A673 (cell line): ENCODE measurements around the gene CTNNBL1.

Experiments used
- CTCF ChIP-seq: fragments of 300-800, 200-600 bp; sonication (generic); conservative IDR thresholded peaks from 2 replicates; pipeline ENCODE4 v1.5.1; 2017; ENCODE audit warnings: low read depth, mild to moderate bottlenecking, antibody characterized with exemption, low read length, moderate library complexity, mixed read lengths
- EZH2 ChIP-seq: fragments of 200-600 bp; sonication (generic); IDR thresholded peaks from 2 replicates; pipeline ENCODE4 v1.6.1; 2017; ENCODE audit warnings: borderline replicate concordance, low read depth, mild to moderate bottlenecking, mixed read lengths, antibody characterized with exemption, low read length; ENCODE audit not compliant: poor library complexity, severe bottlenecking

GRCh38 chr20:37915434-37915787, 221.6 kb downstream of the CTNNBL1 start:
- TF ChIP-seq CTCF (no peak), EZH2 (no peak)
